Upper lobe of left lung (tissue), 4 donors: ENCODE results near the gene TECPR1.

Experiments used
- EP300 ChIP-seq, 4 donors: sonication (generic); formaldehyde crosslinking; IDR thresholded peaks; one replicate each; pipeline ENCODE4 v1.5.1; 2017; ENCODE audit warnings: antibody characterized with exemption in 4 of 4, control low read depth in 2 of 4
- POLR2A ChIP-seq, 4 donors: fragments of 450-650 bp; IDR thresholded peaks; one replicate each; pipeline ENCODE4 v1.5.1; 2016 to 2017; ENCODE audit warnings: antibody characterized with exemption in 4 of 4, mild to moderate bottlenecking in 2 of 4
- POLR2AphosphoS5 ChIP-seq, 2 donors: sonication (generic); formaldehyde crosslinking; IDR thresholded peaks; one replicate each; pipeline ENCODE4 v1.5.1; 2017; ENCODE audit warnings: antibody characterized with exemption in 2 of 2
- TF ChIP-seq, protein P1 (sequence below), 6 experiments: fragments of 450-650 bp in 4 of 6; fragments of 200-600 bp in 2 of 6; sonication (generic) in 2 of 6; IDR thresholded peaks; one replicate each; pipeline ENCODE4 v1.5.1; 2016 to 2019; ENCODE audit warnings: antibody characterized with exemption in 6 of 6

DNA sequence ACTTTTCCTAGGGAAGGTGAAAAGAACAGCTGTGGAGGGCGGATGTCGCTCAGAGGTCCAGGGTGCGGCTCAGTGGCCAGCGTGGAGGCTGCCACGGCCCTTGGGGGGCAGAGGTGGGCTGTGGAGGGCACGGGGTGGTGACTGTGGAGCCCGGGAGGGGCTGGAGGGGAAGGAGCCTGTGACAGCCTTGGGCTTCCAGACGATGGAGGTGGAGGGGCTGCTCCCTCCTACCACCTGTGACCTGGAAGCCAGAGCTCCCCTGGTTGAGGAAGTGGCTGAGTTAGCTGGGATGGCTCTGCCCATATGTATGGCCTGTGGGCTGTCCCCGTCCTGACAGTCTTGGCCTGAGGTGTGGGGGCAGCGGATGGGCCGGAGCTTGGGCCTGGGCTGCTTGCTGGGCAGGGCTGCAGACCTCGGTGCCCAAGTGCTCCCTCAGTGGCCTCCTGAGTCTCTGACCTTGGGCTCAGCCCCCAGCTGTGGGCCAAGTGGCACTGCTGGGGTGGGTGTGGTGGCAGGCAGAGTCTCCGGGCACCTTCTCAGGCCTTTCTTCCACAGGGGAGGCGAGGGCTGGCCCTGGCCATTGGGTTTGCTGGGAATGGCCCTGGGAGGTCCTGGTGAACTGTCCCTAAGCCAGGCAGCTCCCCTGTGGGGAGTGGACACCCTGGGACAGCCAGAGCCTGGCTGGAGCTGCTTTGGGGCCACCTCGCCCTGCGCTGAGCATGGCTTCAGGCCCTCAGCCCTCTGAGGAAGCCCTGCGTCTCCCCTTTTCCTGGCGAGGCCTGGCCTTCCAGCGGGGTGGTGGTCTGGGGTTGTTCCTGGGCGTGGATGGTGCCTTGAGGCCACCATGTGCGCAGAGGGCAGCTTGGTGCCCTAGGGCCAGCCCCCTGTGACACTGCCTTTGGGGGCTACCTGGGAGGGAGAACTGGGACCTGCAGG, 33.4 kb upstream of the TECPR1 start:
- TF ChIP-seq, protein P1, sequence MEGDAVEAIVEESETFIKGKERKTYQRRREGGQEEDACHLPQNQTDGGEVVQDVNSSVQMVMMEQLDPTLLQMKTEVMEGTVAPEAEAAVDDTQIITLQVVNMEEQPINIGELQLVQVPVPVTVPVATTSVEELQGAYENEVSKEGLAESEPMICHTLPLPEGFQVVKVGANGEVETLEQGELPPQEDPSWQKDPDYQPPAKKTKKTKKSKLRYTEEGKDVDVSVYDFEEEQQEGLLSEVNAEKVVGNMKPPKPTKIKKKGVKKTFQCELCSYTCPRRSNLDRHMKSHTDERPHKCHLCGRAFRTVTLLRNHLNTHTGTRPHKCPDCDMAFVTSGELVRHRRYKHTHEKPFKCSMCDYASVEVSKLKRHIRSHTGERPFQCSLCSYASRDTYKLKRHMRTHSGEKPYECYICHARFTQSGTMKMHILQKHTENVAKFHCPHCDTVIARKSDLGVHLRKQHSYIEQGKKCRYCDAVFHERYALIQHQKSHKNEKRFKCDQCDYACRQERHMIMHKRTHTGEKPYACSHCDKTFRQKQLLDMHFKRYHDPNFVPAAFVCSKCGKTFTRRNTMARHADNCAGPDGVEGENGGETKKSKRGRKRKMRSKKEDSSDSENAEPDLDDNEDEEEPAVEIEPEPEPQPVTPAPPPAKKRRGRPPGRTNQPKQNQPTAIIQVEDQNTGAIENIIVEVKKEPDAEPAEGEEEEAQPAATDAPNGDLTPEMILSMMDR (IDR thresholded peaks at IDR 0.05): no peak
- TF ChIP-seq POLR2A (IDR thresholded peaks at IDR 0.05) (no peak), EP300 (IDR thresholded peaks at IDR 0.05) (no peak), POLR2AphosphoS5 (IDR thresholded peaks at IDR 0.05) (no peak)
